ENCODE results near the gene FXYD7. TPM values are rescaled to one million over a fixed set of nuclear protein-coding genes. Genes with fewer than 3 reads are reported as not detected.
"Not testable (repeated sequence)": the region's sequence is repeated elsewhere in the genome, so short reads cannot be mapped to it uniquely, and the experiment has no call there.

Gene FXYD7
- total RNA-seq, 2 experiments from 2014 or later = 0.50 to 6.1 TPM

GRCh38 chr19:35100588-35101533 lies 42.2 kb upstream of the FXYD7 start:
- H3K79me2 ChIP-seq (ENCODE audit: insufficient read depth, low read depth, low read length) = no peaks in the 10 kb centered on the region
- BruUV-seq (replicated peaks) = no TSS peak
- intact Hi-C loops (cut with micrococcal nuclease; ENCODE audit: unreplicated experiment) = no loop called here
- H3K9me2 ChIP-seq (ENCODE audit: insufficient read depth, low read length) = no peaks in the 10 kb centered on the region
- no peaks in the 10 kb centered on the region for H3K36me3 ChIP-seq (ENCODE audit: insufficient read depth, low read length)
- POLR2A ChIA-PET = no interaction called here
- H3K4me1 ChIP-seq (ENCODE audit: insufficient read depth, low read length, poor library complexity, severe bottlenecking) = no peaks in the 10 kb centered on the region
- CTCF ChIA-PET (ENCODE audit: unreplicated experiment) = no interaction called here
- DNase-seq (ENCODE audit: low spot score) = no peak
- no peaks in the 10 kb centered on the region for H4K20me1 ChIP-seq (ENCODE audit: insufficient read depth, low read length)
- TF ChIP-seq EZH2phosphoT487 (IDR thresholded peaks at IDR 0.05; ENCODE audit: borderline replicate concordance, low read depth, low read length) = no peak
- TF ChIP-seq CTCF (conservative IDR thresholded peaks at IDR 0.05; ENCODE audit: low read length) = no peak
- no peak overlapping the region for H2AFZ ChIP-seq (ENCODE audit: low read length)
- no peak overlapping the region for H3K4me3 ChIP-seq (ENCODE audit: low read depth, low read length, poor library complexity, severe bottlenecking)
- H3K9me3 ChIP-seq (ENCODE audit: low read length) = no peaks in the 10 kb centered on the region
- no peak overlapping the region for H3K4me2 ChIP-seq (ENCODE audit: low read length)
- no peak overlapping the region for H3K27ac ChIP-seq (ENCODE audit: low read depth, low read length, poor library complexity, severe bottlenecking)

GRCh38 chr19:35101949-35102348 lies 41.1 kb upstream of the FXYD7 start:
- H3K79me2 ChIP-seq (ENCODE audit: insufficient read depth, low read depth, low read length); H3K27ac ChIP-seq (ENCODE audit: low read depth, low read length, poor library complexity, severe bottlenecking); intact Hi-C loops (cut with micrococcal nuclease; ENCODE audit: unreplicated experiment); H2AFZ ChIP-seq (ENCODE audit: low read length); BruUV-seq (replicated peaks); H3K4me3 ChIP-seq (ENCODE audit: low read depth, low read length, poor library complexity, severe bottlenecking); H3K4me1 ChIP-seq (ENCODE audit: insufficient read depth, low read length, poor library complexity, severe bottlenecking); H3K9me2 ChIP-seq (ENCODE audit: insufficient read depth, low read length); CTCF ChIA-PET (ENCODE audit: unreplicated experiment); H3K9me3 ChIP-seq (ENCODE audit: low read length); H3K4me2 ChIP-seq (ENCODE audit: low read length); DNase-seq (ENCODE audit: low spot score); H3K36me3 ChIP-seq (ENCODE audit: insufficient read depth, low read length); H4K20me1 ChIP-seq (ENCODE audit: insufficient read depth, low read length): not testable (repeated sequence)
- POLR2A ChIA-PET = interaction anchor here (1.0 kb wide), 1 partner anchor 35 kb away, joined by 3 read pairs; no protein-coding TSS in a partner anchor

- H3K4me3 ChIP-seq (ENCODE audit: low read depth, low read length, poor library complexity, severe bottlenecking); intact Hi-C loops (cut with micrococcal nuclease; ENCODE audit: unreplicated experiment); H3K9me3 ChIP-seq (ENCODE audit: low read length); H3K4me1 ChIP-seq (ENCODE audit: insufficient read depth, low read length, poor library complexity, severe bottlenecking); H3K79me2 ChIP-seq (ENCODE audit: insufficient read depth, low read depth, low read length); CTCF ChIA-PET (ENCODE audit: unreplicated experiment); H3K4me2 ChIP-seq (ENCODE audit: low read length); H4K20me1 ChIP-seq (ENCODE audit: insufficient read depth, low read length); BruUV-seq (replicated peaks); H3K36me3 ChIP-seq (ENCODE audit: insufficient read depth, low read length); H3K9me2 ChIP-seq (ENCODE audit: insufficient read depth, low read length); H3K27ac ChIP-seq (ENCODE audit: low read depth, low read length, poor library complexity, severe bottlenecking); H2AFZ ChIP-seq (ENCODE audit: low read length); DNase-seq (ENCODE audit: low spot score): not testable (repeated sequence)
- POLR2A ChIA-PET = interaction anchor here (0.6 kb wide), 1 partner anchor 591 kb away, joined by 3 read pairs; no protein-coding TSS in a partner anchor
These were observed 39.4 kb upstream of the FXYD7 start for GRCh38 chr19:35103614-35104013.

Data from OCI-LY7 (cell line).